CD14-positive monocyte (primary cell): ENCODE data around the gene PRTN3. TPM values are rescaled to one million over a fixed set of nuclear protein-coding genes. Genes with fewer than 3 reads are reported as not detected.
"Not testable (repeated sequence)": the region's sequence is repeated elsewhere in the genome, so short reads cannot be mapped to it uniquely, and the experiment has no call there.

ENCODE experiments used
- DNase-seq, 3 donors: peaks; one replicate each; pipeline ENCODE4 v3.0.0-alpha.2; 2011 to 2022
- H2AFZ ChIP-seq: 2 replicates; pipeline ENCODE4 v1.6.0; 2012; ENCODE audit warnings: mild to moderate bottlenecking, low read depth, low read length, inconsistent platforms; ENCODE audit not compliant: insufficient read depth, poor library complexity, severe bottlenecking
- H3K27ac ChIP-seq, 2 donors: 1 replicate in 1 of 2; 2 replicates in 1 of 2; pipeline ENCODE4 v1.5.1; 2012 to 2013; ENCODE audit warnings: low read length in 2 of 2, control low read depth in 1 of 2, inconsistent platforms in 1 of 2, low read depth in 1 of 2, mild to moderate bottlenecking in 1 of 2
- H3K27me3 ChIP-seq, 2 donors: one replicate each; pipeline versions ENCODE4 v1.6.0 to v1.6.1; 2011 to 2013; ENCODE audit warnings: low read length in 2 of 2; ENCODE audit not compliant: control insufficient read depth in 2 of 2, insufficient read depth in 2 of 2
- H3K36me3 ChIP-seq, 2 donors: replicated peaks in 1 of 2; 1 replicate in 1 of 2; 2 replicates in 1 of 2; pipeline versions ENCODE4 v1.5.1 to v1.6.1; 2012 to 2013; ENCODE audit warnings: low read length in 2 of 2, control low read depth in 1 of 2, inconsistent platforms in 1 of 2, mild to moderate bottlenecking in 1 of 2; ENCODE audit not compliant: insufficient read depth in 2 of 2, control insufficient read depth in 1 of 2
- H3K4me1 ChIP-seq, 2 donors: 1 replicate in 1 of 2; 2 replicates in 1 of 2; pipeline versions ENCODE4 v1.5.1 to v1.6.1; 2012 to 2013; ENCODE audit warnings: low read length in 2 of 2, control low read depth in 1 of 2, inconsistent platforms in 1 of 2, mild to moderate bottlenecking in 1 of 2, moderate library complexity in 1 of 2; ENCODE audit not compliant: insufficient read depth in 2 of 2, control insufficient read depth in 1 of 2
- H3K4me2 ChIP-seq: replicated peaks from 2 replicates; pipeline ENCODE3; 2012; ENCODE audit warnings: low read length, moderate library complexity, mild to moderate bottlenecking; ENCODE audit not compliant: poor library complexity, severe bottlenecking; ENCODE audit errors: extremely low read depth
- H3K4me3 ChIP-seq, 3 experiments: fragments of 200-600 bp in 1 of 3; sonication (generic) in 1 of 3; replicated peaks in 1 of 3; 1 replicate in 2 of 3; 2 replicates in 1 of 3; pipeline ENCODE4 v1.5.1; 2011 to 2013; ENCODE audit warnings: low read length in 3 of 3, mild to moderate bottlenecking in 3 of 3, control low read depth in 2 of 3, low read depth in 2 of 3, inconsistent platforms in 1 of 3, moderate library complexity in 1 of 3
- H3K79me2 ChIP-seq: 2 replicates; pipeline ENCODE4 v1.6.0; 2012; ENCODE audit warnings: mild to moderate bottlenecking, control low read depth, inconsistent platforms, low read length, moderate library complexity; ENCODE audit not compliant: insufficient read depth
- H3K9ac ChIP-seq: 2 replicates; pipeline ENCODE4 v1.6.0; 2017; ENCODE audit warnings: low read length, mild to moderate bottlenecking; ENCODE audit not compliant: insufficient read depth, poor library complexity, severe bottlenecking
- H3K9me3 ChIP-seq, 2 donors: replicated peaks in 1 of 2; 1 replicate in 1 of 2; 2 replicates in 1 of 2; pipeline versions ENCODE4 v1.5.1 to v1.6.1; 2012 to 2013; ENCODE audit warnings: low read length in 2 of 2, control low read depth in 1 of 2; ENCODE audit not compliant: control insufficient read depth in 1 of 2, insufficient read depth in 1 of 2
- H4K20me1 ChIP-seq: 2 replicates; pipeline ENCODE4 v1.6.0; 2012; ENCODE audit warnings: mild to moderate bottlenecking, low read length, control low read depth, moderate library complexity; ENCODE audit not compliant: insufficient read depth
- H3K27ac Mint-ChIP-seq, 7 donors: one replicate each; pipeline ENCODE4 v1.8.0; 2020; ENCODE audit warnings: mild to moderate bottlenecking in 7 of 7, mixed read lengths in 7 of 7, moderate library complexity in 6 of 7, inconsistent platforms in 2 of 7
- H3K27me3 Mint-ChIP-seq, 3 donors: one replicate each; pipeline ENCODE4 v1.8.0; 2021 to 2022; ENCODE audit warnings: low read depth in 3 of 3, mild to moderate bottlenecking in 3 of 3, mixed read lengths in 3 of 3, moderate library complexity in 3 of 3, inconsistent platforms in 1 of 3
- H3K36me3 Mint-ChIP-seq, 2 donors: one replicate each; pipeline ENCODE4 v1.8.0; 2020; ENCODE audit warnings: mixed read lengths in 2 of 2, inconsistent platforms in 1 of 2, mild to moderate bottlenecking in 1 of 2
- H3K4me1 Mint-ChIP-seq: one replicate; pipeline ENCODE4 v1.8.0; 2020; ENCODE audit warnings: mild to moderate bottlenecking, mixed read lengths
- H3K4me3 Mint-ChIP-seq, 2 donors: one replicate each; pipeline ENCODE4 v1.8.0; 2020; ENCODE audit warnings: mild to moderate bottlenecking in 2 of 2, mixed read lengths in 2 of 2, moderate library complexity in 1 of 2
- H3K9me3 Mint-ChIP-seq, 7 donors: one replicate each; pipeline ENCODE4 v1.8.0; 2020 to 2022; ENCODE audit warnings: mixed read lengths in 7 of 7, mild to moderate bottlenecking in 6 of 7, moderate library complexity in 6 of 7, inconsistent platforms in 2 of 7
- CTCF ChIP-seq: fragments of 200-600 bp; IDR thresholded peaks from one replicate; pipeline ENCODE4 v1.8.0; 2022; ENCODE audit warnings: antibody characterized with exemption, mild to moderate bottlenecking
- WGBS: methylation state at CpG from one replicate; pipeline ENCODE4 v1.1.5; 2013; ENCODE audit warnings: missing lambda C conversion rate; ENCODE audit not compliant: insufficient coverage; 5-methylcytosine and 5-hydroxymethylcytosine counted together
- intact Hi-C, 2 donors: fragments of 100-400 bp; cut with micrococcal nuclease; formaldehyde crosslinking; loops; one replicate each; pipeline versions ENCODE4 v1.15.0 to v1.15.1; 2023
- polyA plus RNA-seq, 3 donors: library from polyadenylated mRNA; depleted of rRNA in 1 of 3; unstranded in 2 of 3; stranded (reverse) in 1 of 3; fragments of 300-500 nt in 2 of 3; fragments of >200 nt in 1 of 3; fragmentation: Illumina TruSeq in 2 of 3; gene quantifications; 1 replicate in 2 of 3; 2 replicates in 1 of 3; pipeline ENCODE4 v1.2.3, GENCODE V29; 2012 to 2021

PRTN3 gene
- polyA plus RNA-seq, 3 donors = 0.11 TPM; not detected in 2

- H2AFZ ChIP-seq = no peak overlapping the region
- no peak overlapping the region for H3K4me2 ChIP-seq
- H4K20me1 ChIP-seq = no peaks in the 10 kb centered on the region
- peaks cover 22 to 27% of the 10 kb centered on the region in 2 donors for H3K36me3 ChIP-seq
- Mint-ChIP-seq H3K9me3 (peaks cover 0 to 3% (median 0%) of the 10 kb centered on the region in 7 donors), H3K4me1 (peaks cover 5% of the 10 kb centered on the region), H3K36me3 (peaks cover 34 to 68% of the 10 kb centered on the region in 2 donors), H3K27ac (no peak overlapping the region), H3K27me3 (no peaks in the 10 kb centered on the region), H3K4me3 (no peak overlapping the region)
- H3K4me3 ChIP-seq = no peak overlapping the region
- H3K27ac ChIP-seq = no peak overlapping the region
- H3K9ac ChIP-seq = no peak overlapping the region
- H3K27me3 ChIP-seq = no peaks in the 10 kb centered on the region
- no peaks in the 10 kb centered on the region for H3K79me2 ChIP-seq
- TF ChIP-seq CTCF = no peak
- H3K4me1 ChIP-seq = peaks cover 7 to 9% of the 10 kb centered on the region in 2 donors
- no peaks in the 10 kb centered on the region for H3K9me3 ChIP-seq
- intact Hi-C loops = no loop called here
- 96% methylated on average over 23 of the region's 29 CpGs for WGBS
- no peak for DNase-seq
Measured at GRCh38 chr19:876780-877314, 36.0 kb downstream of the PRTN3 start.

- H3K27ac Mint-ChIP-seq, H3K4me3 ChIP-seq, DNase-seq, H3K4me1 ChIP-seq, H3K4me2 ChIP-seq, H2AFZ ChIP-seq, H3K27me3 ChIP-seq, H3K27ac ChIP-seq, H3K4me3 Mint-ChIP-seq, H3K9me3 ChIP-seq, H4K20me1 ChIP-seq, H3K9ac ChIP-seq, intact Hi-C loops, H3K27me3 Mint-ChIP-seq, H3K9me3 Mint-ChIP-seq, H3K4me1 Mint-ChIP-seq, H3K79me2 ChIP-seq: not testable (repeated sequence)
- 87% methylated on average over 9 of the region's 23 CpGs for WGBS
- H3K36me3 ChIP-seq = peaks cover 35 to 40% of the 10 kb centered on the region in 2 donors
- H3K36me3 Mint-ChIP-seq = peaks cover 44 to 81% of the 10 kb centered on the region in 2 donors
Measured at GRCh38 chr19:877992-878660, 37.3 kb downstream of the PRTN3 start.

GRCh38 chr19:878751-879561 is 38.2 kb downstream of the PRTN3 start:
- intact Hi-C loops, H3K9me3 Mint-ChIP-seq, H4K20me1 ChIP-seq, H3K9ac ChIP-seq, H3K27me3 ChIP-seq, H3K9me3 ChIP-seq, DNase-seq, H3K27ac ChIP-seq, H3K27me3 Mint-ChIP-seq, H3K4me1 Mint-ChIP-seq, H3K4me3 Mint-ChIP-seq, H3K4me1 ChIP-seq, H3K4me2 ChIP-seq, H3K4me3 ChIP-seq, H2AFZ ChIP-seq, H3K79me2 ChIP-seq: not testable (repeated sequence)
- 92% methylated on average over 15 of the region's 24 CpGs for WGBS
- H3K36me3 ChIP-seq = peaks cover 39 to 48% of the 10 kb centered on the region in 2 donors
- Mint-ChIP-seq H3K27ac (peak overlapping the region in 1 of 7 donors; percentile 16), H3K36me3 (peaks cover 49 to 89% of the 10 kb centered on the region in 2 donors)
